NT2/D1 (cell line): ENCODE measurements around the gene PEAK3.
A peak's percentile ranks its signal among the peaks of the same experiment; 100 is the strongest.

ENCODE experiments used
- DNase-seq: peaks from one replicate; pipeline ENCODE4 v3.0.0-alpha.2; 2011; ENCODE audit warnings: low read depth, low spot score
- H3K27me3 ChIP-seq: 2 replicates; pipeline ENCODE4 v1.6.0; 2011; ENCODE audit warnings: mild to moderate bottlenecking; ENCODE audit not compliant: insufficient read length, insufficient read depth
- H3K36me3 ChIP-seq: 2 replicates; pipeline ENCODE4 v1.6.1; 2011; ENCODE audit warnings: mild to moderate bottlenecking, low read length, mixed read lengths; ENCODE audit not compliant: insufficient read depth, insufficient read length
- H3K4me1 ChIP-seq: 2 replicates; pipeline ENCODE4 v1.5.1; 2011; ENCODE audit not compliant: insufficient read depth, insufficient read length
- H3K4me3 ChIP-seq: 2 replicates; pipeline ENCODE4 v1.5.1; 2011; ENCODE audit warnings: low read depth; ENCODE audit not compliant: insufficient read length
- H3K9ac ChIP-seq: 2 replicates; pipeline ENCODE4 v1.6.0; 2011; ENCODE audit warnings: low read depth; ENCODE audit not compliant: insufficient read length
- H3K9me3 ChIP-seq: 2 replicates; pipeline ENCODE4 v1.5.1; 2011; ENCODE audit warnings: mild to moderate bottlenecking, low read length; ENCODE audit not compliant: insufficient read depth
- SUZ12 ChIP-seq: IDR thresholded peaks from 2 replicates; pipeline ENCODE4 v1.6.1; 2011; ENCODE audit not compliant: insufficient read length, insufficient read depth; ENCODE audit errors: extremely low read depth
- YY1 ChIP-seq: IDR thresholded peaks from 2 replicates; pipeline ENCODE4 v1.6.1; 2011; ENCODE audit not compliant: insufficient read length, insufficient read depth
- ZNF274 ChIP-seq: IDR thresholded peaks from 2 replicates; pipeline ENCODE4 v1.6.1; 2011; ENCODE audit warnings: mild to moderate bottlenecking, low read depth, low read length

The PEAK3 gene

DNA sequence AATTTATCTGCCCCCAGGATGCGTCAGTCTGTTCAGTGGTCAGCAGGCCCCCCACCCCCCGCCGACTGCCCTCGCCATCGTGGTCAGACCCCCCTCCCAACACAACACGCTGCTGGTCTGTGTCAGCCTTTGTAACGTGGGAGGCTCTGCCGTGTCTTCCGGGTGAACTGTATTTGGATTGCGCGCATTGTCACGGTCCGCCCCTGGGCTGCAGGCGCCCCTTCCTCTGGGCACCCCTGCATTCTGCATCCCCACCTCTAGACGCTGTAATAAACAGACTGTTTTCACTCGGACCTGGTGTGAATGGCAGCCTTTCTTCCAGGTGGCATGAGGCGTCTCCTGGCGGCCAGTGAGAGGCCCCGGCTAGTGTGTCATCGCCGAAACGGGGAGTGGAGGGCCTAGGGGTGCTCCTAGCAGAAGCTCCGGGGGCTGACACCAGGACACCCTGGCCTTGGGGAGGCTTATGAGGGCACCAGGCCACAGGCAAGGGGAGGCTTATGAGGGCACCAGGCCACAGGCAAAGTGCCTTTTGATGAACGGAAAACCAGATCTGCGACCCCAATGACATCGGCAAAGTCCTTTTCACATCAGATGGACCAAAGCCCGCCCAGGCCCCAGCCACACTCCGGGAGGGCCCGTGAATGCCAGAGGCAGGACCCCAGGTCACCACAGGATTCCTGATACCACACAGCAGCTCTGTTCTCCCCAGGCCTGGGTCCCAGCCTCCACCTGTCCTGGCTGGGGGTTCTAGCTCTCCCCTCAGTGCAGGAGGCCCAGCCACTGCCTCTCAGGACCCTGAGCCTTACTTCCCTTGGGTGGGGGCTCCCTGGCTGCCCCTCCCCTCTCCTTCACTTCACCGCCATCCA lies 49.5 kb downstream of the PEAK3 start:
- Histone ChIP-seq H3K36me3 (peaks cover 80% of the 10 kb centered on the region), H3K9me3 (no peaks in the 10 kb centered on the region), H3K4me1 (peaks cover 25% of the 10 kb centered on the region), H3K9ac (peak overlapping the region; percentile 2), H3K27me3 (no peaks in the 10 kb centered on the region), H3K4me3 (no peak overlapping the region)
- no peak for DNase-seq
- no peak for TF ChIP-seq SUZ12
- TF ChIP-seq ZNF274, result no peak
- TF ChIP-seq YY1, result no peak

DNA sequence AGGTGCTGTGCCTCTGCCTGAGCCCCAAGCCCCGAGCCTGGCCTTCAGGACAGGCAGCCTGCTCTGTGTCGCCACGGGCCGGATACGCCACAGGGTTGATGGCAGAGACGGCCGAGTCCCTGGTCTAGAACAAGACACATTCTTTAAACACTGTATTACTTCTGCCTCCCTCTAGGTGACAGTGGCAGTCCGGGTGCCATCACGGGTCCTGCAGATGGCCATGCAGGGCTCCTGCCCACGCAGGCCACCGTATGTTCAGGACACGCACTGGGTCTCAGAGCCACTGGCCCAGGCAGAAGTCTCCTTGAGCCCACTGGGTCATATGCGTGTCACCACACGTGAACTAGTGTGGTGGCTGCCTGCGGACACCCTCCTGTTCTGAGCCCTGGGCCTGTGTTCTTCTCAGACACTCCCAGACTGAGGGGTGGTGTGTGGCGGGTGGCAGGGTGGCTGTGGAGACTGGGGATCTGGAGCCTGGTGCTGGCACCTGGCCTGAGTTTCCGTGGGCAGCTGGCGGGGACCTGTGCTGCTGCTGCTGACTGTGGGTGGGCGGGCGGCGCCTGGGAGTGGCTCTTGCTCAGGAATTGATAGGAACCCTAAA lies 50.3 kb downstream of the PEAK3 start:
- peaks cover 84% of the 10 kb centered on the region for H3K36me3 ChIP-seq
- no peak for TF ChIP-seq ZNF274
- TF ChIP-seq YY1, result no peak
- TF ChIP-seq SUZ12, result no peak
- H3K9ac ChIP-seq, result no peak overlapping the region
- DNase-seq, result no peak
- no peaks in the 10 kb centered on the region for H3K27me3 ChIP-seq
- H3K4me3 ChIP-seq, result no peak overlapping the region
- H3K9me3 ChIP-seq, result no peaks in the 10 kb centered on the region
- H3K4me1 ChIP-seq, result peaks cover 23% of the 10 kb centered on the region

DNA sequence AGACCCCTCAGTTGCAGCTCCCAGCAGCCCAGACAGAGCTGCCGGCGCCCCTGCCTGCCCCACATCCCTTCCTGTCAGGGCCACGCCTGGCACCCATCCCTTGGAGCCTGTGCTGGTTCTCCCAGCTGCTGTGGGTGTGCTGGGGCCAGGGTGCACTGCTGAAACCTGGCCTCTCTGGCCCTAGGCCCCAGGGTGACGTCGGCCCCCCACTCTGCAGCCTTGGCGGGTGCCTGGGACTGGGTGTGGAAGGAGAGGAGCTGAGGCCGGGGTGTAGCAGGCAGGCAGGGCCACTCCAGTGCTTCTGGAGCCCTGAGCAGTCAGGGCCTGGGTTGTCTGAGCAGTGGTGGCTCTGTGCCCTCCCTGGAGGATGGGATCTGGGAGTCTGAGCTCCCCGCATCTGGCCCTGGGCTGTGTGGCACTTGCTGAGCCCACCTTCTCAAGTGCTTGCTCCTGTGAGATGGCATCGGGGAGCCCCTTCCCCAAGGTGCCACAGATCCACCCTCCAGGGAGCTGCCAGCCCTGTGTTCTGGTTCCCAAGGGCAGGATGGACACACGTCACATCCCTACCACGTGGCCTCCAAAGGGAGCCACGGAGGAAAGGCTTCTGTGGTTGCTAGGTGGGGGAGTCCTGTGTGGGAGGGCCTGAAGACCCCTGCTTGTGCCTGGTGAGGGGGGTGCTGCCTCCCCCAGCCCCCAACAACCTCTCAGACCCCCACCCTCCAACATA lies 51.0 kb downstream of the PEAK3 start:
- H3K27me3 ChIP-seq, result no peaks in the 10 kb centered on the region
- TF ChIP-seq YY1 (no peak), SUZ12 (no peak), ZNF274 (no peak)
- H3K36me3 ChIP-seq, result peaks cover 92% of the 10 kb centered on the region

GRCh38 chr19:2230033-2230531 lies 51.9 kb downstream of the PEAK3 start:
- Histone ChIP-seq H3K4me1 (peaks cover 23% of the 10 kb centered on the region), H3K9me3 (no peaks in the 10 kb centered on the region), H3K4me3 (no peak overlapping the region), H3K27me3 (no peaks in the 10 kb centered on the region), H3K9ac (no peak overlapping the region), H3K36me3 (peaks cover 96% of the 10 kb centered on the region)
- DNase-seq, result no peak
- TF ChIP-seq SUZ12, result no peak
- no peak for TF ChIP-seq ZNF274
- no peak for TF ChIP-seq YY1

More for the DNA sequence above, 51.0 kb downstream of the PEAK3 start:
- peaks cover 23% of the 10 kb centered on the region for H3K4me1 ChIP-seq
- no peak overlapping the region for H3K4me3 ChIP-seq
- DNase-seq, result no peak
- H3K9me3 ChIP-seq, result no peaks in the 10 kb centered on the region
- H3K9ac ChIP-seq, result peak overlapping the region; percentile 21

DNA sequence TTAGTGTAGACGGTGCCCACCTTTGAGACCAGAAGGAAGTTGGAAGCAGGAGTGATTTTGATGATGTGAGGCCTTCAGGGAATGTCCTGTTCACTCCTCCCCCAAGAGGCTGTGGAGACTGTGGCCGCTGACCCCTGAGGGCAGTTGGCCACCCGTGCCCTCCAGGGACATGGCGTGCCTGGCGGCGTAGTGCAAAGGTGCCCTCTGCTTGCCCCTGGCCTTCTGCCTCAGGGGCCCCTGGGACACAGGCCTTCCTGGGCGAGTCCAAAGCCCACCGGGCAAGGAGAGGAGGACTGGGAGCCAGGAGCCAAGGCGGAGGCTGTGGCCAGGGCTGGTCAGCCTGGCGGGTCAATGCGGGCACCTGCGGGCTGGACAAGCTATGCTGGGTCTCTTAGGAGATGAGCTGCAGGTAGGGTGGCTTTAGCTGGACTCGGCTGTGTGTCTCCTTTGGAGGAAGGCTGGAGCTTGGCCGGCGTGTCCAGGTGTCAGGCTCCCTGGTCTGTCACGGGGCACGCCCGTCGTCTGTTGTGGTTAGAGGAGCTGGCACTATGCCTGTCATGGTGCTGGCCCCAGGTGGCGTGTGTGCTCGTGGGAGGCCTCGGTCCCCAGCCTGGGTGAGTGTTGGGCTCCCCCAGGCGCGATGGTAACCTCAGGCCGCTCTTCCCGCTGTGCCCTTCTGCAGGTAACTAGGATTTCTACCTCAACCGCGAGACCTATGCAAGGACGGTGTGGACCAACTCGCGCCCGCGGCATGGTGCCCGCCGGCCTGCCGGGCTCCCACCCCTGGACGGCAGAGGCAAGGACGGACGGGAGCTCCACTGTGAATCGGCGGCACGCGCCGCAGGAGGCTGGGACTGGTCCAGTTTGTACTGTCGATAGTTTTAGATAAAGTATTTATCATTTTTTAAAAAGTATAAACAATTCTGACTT lies 52.6 kb downstream of the PEAK3 start:
- peaks cover 96% of the 10 kb centered on the region for H3K36me3 ChIP-seq
- peaks cover 23% of the 10 kb centered on the region for H3K4me1 ChIP-seq
- no peak for DNase-seq
- no peak overlapping the region for H3K4me3 ChIP-seq
- H3K9me3 ChIP-seq, result no peaks in the 10 kb centered on the region
- no peaks in the 10 kb centered on the region for H3K27me3 ChIP-seq
- TF ChIP-seq YY1 (no peak), SUZ12 (no peak), ZNF274 (no peak)
- H3K9ac ChIP-seq, result no peak overlapping the region

DNA sequence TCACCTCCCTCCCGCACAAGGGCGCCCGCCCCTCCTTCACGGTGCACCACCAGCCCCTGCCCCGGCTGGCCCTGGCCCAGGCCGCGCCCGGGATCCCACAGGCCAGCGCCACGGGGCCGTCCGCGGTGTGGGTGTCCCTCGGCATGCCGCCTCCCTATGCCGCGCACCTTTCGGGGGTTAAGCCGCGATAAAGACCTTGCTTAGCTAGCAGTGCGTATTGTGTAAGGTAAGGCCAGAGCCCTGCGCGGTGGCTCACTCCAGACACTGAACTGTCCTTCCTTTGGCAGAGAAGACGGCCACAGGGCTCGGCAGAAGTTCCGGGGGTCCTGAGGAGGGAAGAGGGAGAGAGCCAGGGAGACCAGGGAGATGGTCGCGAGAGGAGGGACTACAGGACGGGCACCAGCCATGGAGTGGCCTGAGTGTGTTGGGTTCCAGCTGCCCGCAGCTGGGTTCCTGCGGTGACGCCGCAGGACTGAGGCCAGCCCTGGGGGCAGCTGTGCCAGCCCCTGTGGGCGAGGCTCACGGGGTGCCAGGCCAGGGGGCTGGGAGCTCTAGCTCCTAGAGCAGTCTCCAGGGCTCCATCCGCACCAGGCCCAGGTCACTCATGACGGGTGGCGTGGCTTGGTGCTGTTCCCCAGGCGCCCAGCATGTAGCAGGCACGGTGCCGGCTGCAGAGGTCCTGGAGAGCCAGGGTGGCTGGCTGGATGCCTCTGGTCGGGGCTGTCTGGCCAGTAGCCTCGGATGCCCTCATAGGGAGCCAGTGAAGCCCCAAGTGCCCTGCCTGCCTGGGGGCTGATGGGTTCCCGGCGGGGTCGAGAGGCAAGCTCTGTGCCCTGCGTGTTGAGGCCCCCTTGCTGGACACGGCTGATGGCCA lies 53.6 kb downstream of the PEAK3 start:
- H3K36me3 ChIP-seq, result peaks cover 96% of the 10 kb centered on the region
- no peak for DNase-seq
- no peaks in the 10 kb centered on the region for H3K27me3 ChIP-seq
- H3K9ac ChIP-seq, result no peak overlapping the region
- H3K9me3 ChIP-seq, result no peaks in the 10 kb centered on the region
- H3K4me1 ChIP-seq, result peaks cover 14% of the 10 kb centered on the region
- no peak overlapping the region for H3K4me3 ChIP-seq
- no peak for TF ChIP-seq SUZ12
- no peak for TF ChIP-seq ZNF274
- no peak for TF ChIP-seq YY1
